Stimulated activated CD8-positive, alpha-beta memory T cell treated with anti-CD3 and anti-CD28 coated beads, Interleukin-4, amount 100 ng/mL, for 4 hours (primary cell): ENCODE data around the gene MALAT1.

ENCODE experiments used
- DNase-seq, 2 donors: peaks; one replicate each; pipeline ENCODE4 v3.0.0-alpha.2; 2020; ENCODE audit warnings: low read depth in 2 of 2, low spot score in 1 of 2

MALAT1 gene

DNA sequence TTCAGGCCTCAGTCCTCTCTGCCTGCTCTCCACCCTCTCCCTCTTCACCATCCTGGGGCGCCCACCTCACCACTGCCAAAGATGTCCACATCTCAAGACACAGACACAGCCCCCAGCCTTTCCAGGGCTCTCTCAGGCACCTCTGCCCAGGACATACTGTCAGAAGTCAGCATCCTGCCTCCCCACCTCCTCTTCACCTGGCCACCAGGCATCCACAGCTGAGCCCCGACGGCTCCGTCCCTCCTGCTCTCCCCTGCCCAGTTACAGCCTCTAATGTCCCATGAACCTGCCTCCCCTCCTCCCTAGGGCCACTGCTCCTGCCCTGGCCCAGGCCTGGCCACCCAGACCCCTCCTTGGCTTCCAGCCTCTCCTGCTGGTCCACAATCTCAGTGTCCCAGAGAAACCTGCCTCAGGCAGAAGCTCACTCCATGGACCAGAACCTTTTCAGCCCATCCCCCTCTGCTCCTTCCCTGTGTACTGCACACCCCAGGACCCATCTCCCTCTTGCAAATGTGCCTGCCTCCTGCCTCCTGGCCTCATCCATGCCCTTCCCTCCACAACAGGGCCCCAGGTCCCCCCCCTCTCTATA lies 56.1 kb downstream of the MALAT1 start:
- no peak for DNase-seq

GRCh38 chr11:65555693-65556231 lies 56.9 kb downstream of the MALAT1 start:
- no peak for DNase-seq
